Measurements from ENCODE around the gene SLC16A2. TPM values are rescaled to one million over a fixed set of nuclear protein-coding genes. Genes with fewer than 3 reads are reported as not detected.

The SLC16A2 gene
- total RNA-seq (under 1 TPM; 0.23 to 0.41 (median 0.35) TPM), total RNA-seq (0 to 0.81 (median 0.35) reads per million in 29 experiments)
- 0.18 TPM for total RNA-seq (2013)

- POLR2A ChIA-PET: no interaction called here
- Mint-ChIP-seq H3K4me1 (peaks cover 5 to 14% (median 6%) of the 10 kb centered on the region in 3 donors), H3K36me3 (no peaks in the 10 kb centered on the region), H3K9me3 (no peaks in the 10 kb centered on the region), H3K27me3 (peaks cover 19 to 34% of the 10 kb centered on the region in 2 donors), H3K4me3 (peak within 1 kb of the TSS; percentile 73 to 85 (median 75)), H3K27ac (no peak within 1 kb of the TSS)
- CTCF ChIA-PET: no interaction called here
- peak in 25 of 35 experiments; percentile 2 to 42 (median 19) for DNase-seq
- peaks cover 2 to 40% of the 10 kb centered on the region in 2 experiments for H3K27me3 ChIP-seq (replicated peaks in 1 of 2; ENCODE audit: control insufficient read depth in 2 of 2, extremely low read depth in 1 of 2, insufficient read depth in 2 of 2, low read length in 1 of 2)
- H3K4me3 ChIP-seq (ENCODE audit: control insufficient read depth in 1 of 2, extremely low read depth in 1 of 2, low read length in 1 of 2): peak within 1 kb of the TSS; percentile 41 to 60
- peaks cover 0 to 29% of the 10 kb centered on the region in 2 experiments for H3K4me1 ChIP-seq (ENCODE audit: control insufficient read depth in 1 of 2, extremely low read depth in 1 of 2, insufficient read depth in 2 of 2, low read length in 2 of 2)
- no peak within 1 kb of the TSS for H3K27ac ChIP-seq (ENCODE audit: low read length)
- ATAC-seq (replicated peaks in 1 of 4): peak; percentile 56 to 67 (median 62)
- H3K9me3 ChIP-seq: no peaks in the 10 kb centered on the region
- H3K36me3 ChIP-seq (ENCODE audit: control insufficient read depth in 2 of 2, extremely low read depth in 1 of 2, insufficient read depth in 1 of 2, low read length in 1 of 2): no peaks in the 10 kb centered on the region
- WGBS (ENCODE audit: insufficient coverage): 0% methylated on average over 15 of the region's 33 CpGs
Observed at GRCh38 chrX:74421036-74421739, at the start of gene SLC16A2. TSS of gene SLC16A2 (plus strand) at chrX:74421493. CDS start at chrX:74421638, 145 bp downstream.

- H3K4me1 Mint-ChIP-seq: no peaks in the 10 kb centered on the region
- Histone ChIP-seq H3K36me3 (ENCODE audit: control insufficient read depth in 2 of 2, extremely low read depth in 1 of 2, insufficient read depth in 1 of 2, low read length in 1 of 2) (no peaks in the 10 kb centered on the region), H3K27ac (ENCODE audit: low read length) (no peak overlapping the region), H3K27me3 (replicated peaks in 1 of 2; ENCODE audit: control insufficient read depth in 2 of 2, extremely low read depth in 1 of 2, insufficient read depth in 2 of 2, low read length in 1 of 2) (no peaks in the 10 kb centered on the region), H3K4me3 (ENCODE audit: control insufficient read depth in 1 of 2, extremely low read depth in 1 of 2, low read length in 1 of 2) (no peak overlapping the region), H3K9me3 (no peaks in the 10 kb centered on the region), H3K4me1 (ENCODE audit: control insufficient read depth in 1 of 2, extremely low read depth in 1 of 2, insufficient read depth in 2 of 2, low read length in 2 of 2) (no peaks in the 10 kb centered on the region)
- CTCF ChIA-PET: interaction anchor here in 1 of 2 donors (1.0 to 1.2 kb wide), 2 partner anchors 9 to 11 kb away, joined by 3 to 5 read pairs; no protein-coding TSS in a partner anchor
- H3K27ac Mint-ChIP-seq: no peak overlapping the region
- no peak overlapping the region for H3K4me3 Mint-ChIP-seq
- DNase-seq (no peak), ATAC-seq (replicated peaks in 1 of 4) (no peak)
- H3K9me3 Mint-ChIP-seq: no peaks in the 10 kb centered on the region
- POLR2A ChIA-PET: no interaction called here
- H3K36me3 Mint-ChIP-seq: no peaks in the 10 kb centered on the region
- H3K27me3 Mint-ChIP-seq: peaks cover 0 to 4% of the 10 kb centered on the region in 2 donors
Observed at GRCh38 chrX:74372272-74372671, 49.0 kb upstream of the SLC16A2 start.

- H3K4me3 Mint-ChIP-seq: no peak overlapping the region
- H3K9me3 Mint-ChIP-seq: no peaks in the 10 kb centered on the region
- POLR2A ChIA-PET: interaction anchor here in 1 of 2 donors (0.6 kb wide), 1 partner anchor 32 kb away, joined by 5 read pairs; no protein-coding TSS in a partner anchor
- H3K4me1 Mint-ChIP-seq: no peaks in the 10 kb centered on the region
- no peaks in the 10 kb centered on the region for H3K36me3 ChIP-seq (ENCODE audit: control insufficient read depth in 2 of 2, extremely low read depth in 1 of 2, insufficient read depth in 1 of 2, low read length in 1 of 2)
- H3K27ac ChIP-seq (ENCODE audit: low read length): no peak overlapping the region
- no peaks in the 10 kb centered on the region for H3K4me1 ChIP-seq (ENCODE audit: control insufficient read depth in 1 of 2, extremely low read depth in 1 of 2, insufficient read depth in 2 of 2, low read length in 2 of 2)
- ATAC-seq (replicated peaks in 1 of 4) (no peak), DNase-seq (no peak)
- H3K27me3 Mint-ChIP-seq: no peaks in the 10 kb centered on the region
- H3K27ac Mint-ChIP-seq: no peak overlapping the region
- no peaks in the 10 kb centered on the region for H3K27me3 ChIP-seq (replicated peaks in 1 of 2; ENCODE audit: control insufficient read depth in 2 of 2, extremely low read depth in 1 of 2, insufficient read depth in 2 of 2, low read length in 1 of 2)
- no peak overlapping the region for H3K4me3 ChIP-seq (ENCODE audit: control insufficient read depth in 1 of 2, extremely low read depth in 1 of 2, low read length in 1 of 2)
- no CpG with 5 or more reads among the region's 1 CpG for WGBS (ENCODE audit: insufficient coverage)
- H3K36me3 Mint-ChIP-seq: no peaks in the 10 kb centered on the region
- H3K9me3 ChIP-seq: no peaks in the 10 kb centered on the region
- CTCF ChIA-PET: interaction anchor here in 1 of 2 donors (0.7 to 0.9 kb wide), 2 partner anchors 15 to 1198 kb away, joined by 3 to 5 read pairs; no protein-coding TSS in a partner anchor
Observed at GRCh38 chrX:74377282-74377681, 44.0 kb upstream of the SLC16A2 start.

- Mint-ChIP-seq H3K27me3 (peaks cover 9 to 11% of the 10 kb centered on the region in 2 donors), H3K4me3 (no peak overlapping the region), H3K9me3 (no peaks in the 10 kb centered on the region), H3K4me1 (no peaks in the 10 kb centered on the region), H3K36me3 (no peaks in the 10 kb centered on the region), H3K27ac (no peak overlapping the region)
- ATAC-seq (replicated peaks in 1 of 4) (peak; percentile 48 to 62 (median 56)), DNase-seq (peak in 34 of 35 experiments; percentile 10 to 61 (median 36))
- ChIA-PET CTCF (interaction anchor here (0.6 to 1.5 kb wide), 3 partner anchors 11 to 1724 kb away, joined by 3 to 6 read pairs (median 5); no protein-coding TSS in a partner anchor), POLR2A (no interaction called here)
- no peaks in the 10 kb centered on the region for H3K9me3 ChIP-seq
- H3K4me3 ChIP-seq (ENCODE audit: control insufficient read depth in 1 of 2, extremely low read depth in 1 of 2, low read length in 1 of 2): no peak overlapping the region
- H3K27me3 ChIP-seq (replicated peaks in 1 of 2; ENCODE audit: control insufficient read depth in 2 of 2, extremely low read depth in 1 of 2, insufficient read depth in 2 of 2, low read length in 1 of 2): peaks cover 0 to 2% of the 10 kb centered on the region in 2 experiments
- H3K36me3 ChIP-seq (ENCODE audit: control insufficient read depth in 2 of 2, extremely low read depth in 1 of 2, insufficient read depth in 1 of 2, low read length in 1 of 2): no peaks in the 10 kb centered on the region
- no CpG with 5 or more reads among the region's 2 CpGs for WGBS (ENCODE audit: insufficient coverage)
- H3K27ac ChIP-seq (ENCODE audit: low read length): no peak overlapping the region
- no peaks in the 10 kb centered on the region for H3K4me1 ChIP-seq (ENCODE audit: control insufficient read depth in 1 of 2, extremely low read depth in 1 of 2, insufficient read depth in 2 of 2, low read length in 2 of 2)
Observed at GRCh38 chrX:74382613-74383012, 38.7 kb upstream of the SLC16A2 start.

- peak in 1 of 4 experiments; percentile 44 for ATAC-seq (replicated peaks in 1 of 4)
- peak in 3 of 35 experiments; percentile 0 to 21 (median 4) for DNase-seq
- no peak overlapping the region for H3K4me3 Mint-ChIP-seq
- no peak overlapping the region for H3K27ac ChIP-seq (ENCODE audit: low read length)
- H3K9me3 ChIP-seq: no peaks in the 10 kb centered on the region
- no CpG with 5 or more reads among the region's 2 CpGs for WGBS (ENCODE audit: insufficient coverage)
- peaks cover 11 to 12% of the 10 kb centered on the region in 2 donors for H3K27me3 Mint-ChIP-seq
- no peaks in the 10 kb centered on the region for H3K36me3 ChIP-seq (ENCODE audit: control insufficient read depth in 2 of 2, extremely low read depth in 1 of 2, insufficient read depth in 1 of 2, low read length in 1 of 2)
- no peak overlapping the region for H3K27ac Mint-ChIP-seq
- no peaks in the 10 kb centered on the region for H3K4me1 Mint-ChIP-seq
- CTCF ChIA-PET: interaction anchor here in 1 of 2 donors (0.7 to 1.5 kb wide), 2 partner anchors 12 to 105 kb away, joined by 4 to 5 read pairs; no protein-coding TSS in a partner anchor
- H3K4me3 ChIP-seq (ENCODE audit: control insufficient read depth in 1 of 2, extremely low read depth in 1 of 2, low read length in 1 of 2): no peak overlapping the region
- peaks cover 0 to 2% of the 10 kb centered on the region in 2 experiments for H3K27me3 ChIP-seq (replicated peaks in 1 of 2; ENCODE audit: control insufficient read depth in 2 of 2, extremely low read depth in 1 of 2, insufficient read depth in 2 of 2, low read length in 1 of 2)
- POLR2A ChIA-PET: no interaction called here
- H3K4me1 ChIP-seq (ENCODE audit: control insufficient read depth in 1 of 2, extremely low read depth in 1 of 2, insufficient read depth in 2 of 2, low read length in 2 of 2): no peaks in the 10 kb centered on the region
- no peaks in the 10 kb centered on the region for H3K9me3 Mint-ChIP-seq
- no peaks in the 10 kb centered on the region for H3K36me3 Mint-ChIP-seq
Observed at GRCh38 chrX:74383611-74384010, 37.7 kb upstream of the SLC16A2 start.

GRCh38 chrX:74389016-74389722, 32.1 kb upstream of the SLC16A2 start:
- H3K9me3 ChIP-seq: no peaks in the 10 kb centered on the region
- no peaks in the 10 kb centered on the region for H3K9me3 Mint-ChIP-seq
- H3K27ac Mint-ChIP-seq: no peak overlapping the region
- no peaks in the 10 kb centered on the region for H3K4me1 ChIP-seq (ENCODE audit: control insufficient read depth in 1 of 2, extremely low read depth in 1 of 2, insufficient read depth in 2 of 2, low read length in 2 of 2)
- ChIA-PET CTCF (no interaction called here), POLR2A (no interaction called here)
- no peak overlapping the region for H3K4me3 Mint-ChIP-seq
- no peak for DNase-seq
- peaks cover 19 to 24% of the 10 kb centered on the region in 2 donors for H3K27me3 Mint-ChIP-seq
- H3K36me3 ChIP-seq (ENCODE audit: control insufficient read depth in 2 of 2, extremely low read depth in 1 of 2, insufficient read depth in 1 of 2, low read length in 1 of 2): no peaks in the 10 kb centered on the region
- no peaks in the 10 kb centered on the region for H3K36me3 Mint-ChIP-seq
- no CpG with 5 or more reads among the region's 2 CpGs for WGBS (ENCODE audit: insufficient coverage)
- H3K4me1 Mint-ChIP-seq: no peaks in the 10 kb centered on the region
- no peak for ATAC-seq (replicated peaks in 1 of 4)
- no peak overlapping the region for H3K27ac ChIP-seq (ENCODE audit: low read length)
- H3K27me3 ChIP-seq (replicated peaks in 1 of 2; ENCODE audit: control insufficient read depth in 2 of 2, extremely low read depth in 1 of 2, insufficient read depth in 2 of 2, low read length in 1 of 2): no peaks in the 10 kb centered on the region
- H3K4me3 ChIP-seq (ENCODE audit: control insufficient read depth in 1 of 2, extremely low read depth in 1 of 2, low read length in 1 of 2): no peak overlapping the region

Data from T-cell (primary cell).